Esophagus squamous epithelium (tissue), 4 donors: ENCODE data around the gene HELLS.

Experiments used
- CTCF ChIP-seq, 6 experiments: fragments of 450-650 bp in 4 of 6; fragments of 200-600 bp in 2 of 6; sonication (generic) in 2 of 6; IDR thresholded peaks; one replicate each; pipeline ENCODE4 v1.5.1; 2016 to 2019; ENCODE audit warnings: antibody characterized with exemption in 6 of 6, mild to moderate bottlenecking in 4 of 6, moderate library complexity in 4 of 6
- POLR2A ChIP-seq, 4 donors: fragments of 450-650 bp; IDR thresholded peaks; one replicate each; pipeline ENCODE4 v1.6.1; 2017; ENCODE audit warnings: antibody characterized with exemption in 4 of 4, mild to moderate bottlenecking in 4 of 4, moderate library complexity in 3 of 4

DNA sequence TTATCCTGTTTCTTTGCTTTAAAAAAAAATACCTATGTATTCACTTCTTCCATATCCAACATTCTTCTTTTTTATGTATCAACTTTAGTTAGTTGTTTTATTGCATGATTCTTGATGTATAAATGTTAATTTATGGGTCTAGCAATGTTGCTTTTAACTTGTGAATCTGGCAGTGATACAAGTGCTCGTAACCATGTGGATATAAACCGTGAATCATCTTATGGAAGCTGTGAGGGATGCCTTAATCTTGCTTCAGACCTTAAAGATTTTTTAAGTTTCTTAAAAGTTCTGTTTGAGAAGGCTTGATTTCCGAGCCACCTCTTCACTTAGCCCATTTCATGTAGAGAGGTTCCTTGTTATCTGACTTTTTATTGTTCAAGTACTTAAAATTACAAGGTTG lies 25.9 kb downstream of the HELLS start:
- no peak for TF ChIP-seq CTCF (IDR thresholded peaks at IDR 0.05)
- no peak for TF ChIP-seq POLR2A (IDR thresholded peaks at IDR 0.05)
